NCI-H82 (cell line): ENCODE measurements around the gene NOC2L.
"Not testable (repeated sequence)": the region's sequence is repeated elsewhere in the genome, so short reads cannot be mapped to it uniquely, and the experiment has no call there.

Experiments used
- DNase-seq: peaks from one replicate; lab custom pipeline; 2025; lab: John Stamatoyannopoulos, UW

Gene NOC2L

GRCh38 chr1:993379-993995 lies 34.4 kb upstream of the NOC2L start:
- DNase-seq, result no peak

DNA sequence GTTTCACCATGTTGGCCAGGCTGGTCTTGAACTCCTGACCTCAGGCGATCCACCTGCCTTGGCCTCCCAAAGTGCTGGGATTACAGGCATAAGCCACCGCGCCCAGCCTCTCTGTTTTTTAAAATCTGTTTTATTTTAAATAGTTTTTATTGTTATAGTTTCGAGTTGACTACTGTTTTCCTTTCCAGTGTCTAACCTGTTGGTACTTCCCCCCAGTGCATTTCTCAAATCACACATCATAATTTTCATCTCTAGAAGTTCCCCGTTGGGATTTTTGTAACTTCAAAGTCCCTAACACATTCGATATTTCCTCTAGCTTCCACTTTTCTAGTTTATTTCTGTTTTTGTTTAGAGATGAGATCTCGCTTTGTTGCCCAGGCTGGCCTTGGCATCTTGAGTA lies 33.3 kb upstream of the NOC2L start:
- no peak for DNase-seq

GRCh38 chr1:991895-992294 lies 32.8 kb upstream of the NOC2L start:
- DNase-seq, result no peak

- not testable (repeated sequence) for DNase-seq
Measured at GRCh38 chr1:991275-991674, 32.2 kb upstream of the NOC2L start.

GRCh38 chr1:988061-988460 lies 29.0 kb upstream of the NOC2L start:
- not testable (repeated sequence) for DNase-seq

DNA sequence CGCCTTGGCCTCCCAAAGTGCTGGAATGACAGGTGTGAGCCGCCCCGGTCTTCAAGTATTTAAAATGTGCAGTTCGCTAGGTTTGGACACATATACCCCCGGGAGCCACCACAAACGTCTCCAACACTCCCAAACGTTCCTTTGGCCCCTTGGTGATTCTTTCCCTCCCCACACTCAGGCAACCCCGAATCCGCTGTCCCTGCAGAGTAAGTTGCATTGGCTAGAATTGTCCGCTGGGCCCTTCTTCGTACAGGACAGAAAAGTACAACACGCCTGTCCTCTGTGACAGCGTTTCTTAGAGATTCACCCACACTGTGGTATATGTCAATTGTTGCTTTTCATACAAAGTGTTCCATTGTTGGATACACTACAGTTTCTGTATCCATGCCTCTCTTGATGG lies 26.1 kb upstream of the NOC2L start:
- no peak for DNase-seq

DNA sequence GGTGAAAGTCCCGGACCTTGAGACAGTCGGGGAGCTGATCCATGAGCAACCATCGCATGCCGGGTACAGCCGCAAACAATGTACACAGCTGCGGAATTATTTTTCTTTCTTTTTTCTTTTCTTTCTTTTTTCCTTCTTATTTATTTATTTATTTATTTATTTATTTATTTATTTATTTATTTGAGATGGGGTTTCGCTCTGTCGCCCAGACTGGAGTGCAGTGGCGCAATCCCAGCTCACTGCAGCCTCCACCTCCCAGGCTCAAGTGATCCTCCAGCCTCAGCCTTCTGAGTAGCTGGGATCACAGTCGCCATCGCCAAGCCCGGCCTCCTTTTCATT lies 25.4 kb upstream of the NOC2L start:
- DNase-seq, result no peak

DNA sequence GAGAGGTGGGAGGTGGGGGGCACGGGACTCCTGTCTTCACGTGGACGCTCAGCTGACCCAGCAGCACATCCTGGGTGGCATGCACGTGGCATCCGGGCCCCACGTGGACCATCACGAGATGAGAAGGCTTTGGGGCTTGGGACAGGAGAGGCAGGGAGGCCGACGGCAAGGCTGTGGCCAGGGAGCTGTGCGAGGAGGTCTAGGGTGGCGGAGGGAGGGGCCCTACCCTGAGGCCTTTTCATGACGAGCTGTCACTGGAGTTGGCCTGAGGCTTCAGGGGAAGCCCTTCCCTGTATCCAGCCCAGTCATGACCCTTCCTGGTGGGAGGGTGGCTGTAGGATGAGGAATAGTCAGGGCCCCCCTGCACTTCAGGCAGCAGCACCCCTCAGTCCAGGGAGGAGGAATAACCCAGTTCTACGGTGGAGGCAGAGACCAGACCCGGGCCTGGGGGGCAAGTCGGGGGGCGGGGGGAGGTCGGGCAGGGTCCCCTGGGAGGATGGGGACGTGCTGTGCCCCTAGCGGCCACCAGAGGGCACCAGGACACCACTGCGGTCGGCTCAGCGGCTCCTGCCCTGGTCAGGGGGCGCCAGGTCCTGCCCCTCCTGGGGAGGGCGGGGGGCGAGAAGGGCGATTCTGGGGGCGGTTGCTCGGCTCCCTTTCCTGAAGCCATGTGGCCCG lies 24.9 kb upstream of the NOC2L start:
- DNase-seq, result peak; percentile 59

DNA sequence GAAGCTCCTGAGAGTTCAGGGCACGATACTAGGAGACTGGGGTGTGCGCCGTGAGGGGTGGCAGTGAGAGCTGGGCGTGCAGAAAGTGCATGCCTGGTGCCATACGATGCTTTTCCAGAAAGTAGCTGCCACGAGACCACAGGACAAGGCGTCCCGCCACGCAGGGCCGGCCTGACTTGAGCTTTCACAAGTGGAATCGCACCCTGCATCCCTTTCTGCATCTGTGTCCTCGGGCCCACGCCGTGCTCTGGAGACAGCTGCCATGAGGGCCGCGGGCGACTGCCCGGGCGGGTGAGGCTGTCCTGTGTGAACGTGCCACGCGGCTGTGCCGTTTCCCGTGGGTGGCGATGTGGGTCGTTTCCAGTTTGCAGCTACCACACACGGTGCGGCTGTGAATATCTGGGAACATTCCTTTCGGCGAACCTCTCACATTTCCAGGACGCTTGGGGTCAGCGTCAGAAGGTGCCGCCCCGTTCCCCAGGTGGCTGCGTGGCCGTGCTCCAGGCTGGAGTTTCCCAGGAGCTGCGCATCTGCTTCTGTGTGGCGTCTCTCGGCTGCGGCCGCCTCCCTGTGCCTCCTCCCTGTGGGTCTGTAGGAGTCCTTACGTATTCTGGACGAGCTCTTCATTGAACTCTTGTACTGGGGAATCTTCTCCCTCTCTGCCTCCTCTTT lies 23.8 kb upstream of the NOC2L start:
- no peak for DNase-seq

DNA sequence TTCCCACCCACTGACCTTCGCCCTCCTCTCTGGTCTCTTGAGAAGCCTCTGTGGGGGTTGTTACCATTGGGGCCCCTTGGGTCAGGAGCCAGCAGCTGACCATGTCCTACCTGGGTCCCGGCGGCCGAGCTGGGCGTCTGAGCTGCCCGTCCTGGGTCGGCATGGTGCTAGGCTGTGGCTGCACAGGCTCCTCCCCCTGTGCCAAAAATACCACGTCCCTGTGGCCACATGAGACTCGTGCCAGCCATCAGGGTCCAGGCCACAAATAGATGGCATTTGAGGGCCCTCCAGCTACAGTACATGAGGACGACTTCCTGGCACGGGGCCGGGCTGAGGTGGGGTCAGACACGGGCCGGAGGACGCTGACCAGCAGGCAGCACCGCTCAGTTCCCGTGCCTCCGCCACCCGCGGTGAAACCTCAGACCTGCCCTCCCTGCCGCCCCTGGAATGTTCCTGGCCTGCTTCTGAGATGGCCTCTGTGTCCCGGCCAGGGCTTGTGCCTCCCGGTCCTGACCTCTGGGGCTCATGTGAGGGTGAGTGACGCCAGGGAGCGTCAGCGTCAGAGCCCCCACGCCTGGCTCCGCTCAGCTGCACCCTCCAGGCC lies 23.0 kb upstream of the NOC2L start, which contains the start of gene PERM1:
Gene PERM1, minus strand, starts transcription at position 139 of the 604 bp plus-strand sequence. CDS start 1,064 bp downstream, outside the sequence.
- DNase-seq, result no peak

DNA sequence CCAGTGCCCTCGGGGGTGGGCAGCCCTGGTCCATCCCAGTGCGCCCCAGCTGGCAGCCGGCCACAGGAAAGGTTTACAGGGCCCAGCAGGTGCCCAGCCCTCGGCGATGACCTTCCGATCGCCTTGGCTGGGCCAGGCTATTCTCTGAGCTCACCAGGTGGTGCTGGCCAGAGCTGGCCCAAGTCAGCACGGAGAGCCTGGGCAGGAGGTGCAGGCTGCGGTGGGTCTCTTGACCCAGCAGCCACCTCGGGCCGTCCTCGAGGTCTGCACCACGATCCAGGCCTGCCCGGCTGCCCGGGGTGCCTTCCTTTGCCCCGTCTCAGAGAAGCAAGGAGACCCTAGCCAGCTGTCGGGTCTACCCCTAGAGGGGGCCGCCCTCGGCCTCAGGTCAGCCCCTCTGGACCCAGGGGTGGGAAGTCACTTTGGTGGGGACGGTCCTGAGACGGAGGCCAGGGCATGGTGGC lies 22.5 kb upstream of the NOC2L start:
- no peak for DNase-seq

GRCh38 chr1:980602-981395 lies 21.7 kb upstream of the NOC2L start:
- DNase-seq, result no peak

GRCh38 chr1:980137-980571 lies 21.1 kb upstream of the NOC2L start:
- no peak for DNase-seq

DNA sequence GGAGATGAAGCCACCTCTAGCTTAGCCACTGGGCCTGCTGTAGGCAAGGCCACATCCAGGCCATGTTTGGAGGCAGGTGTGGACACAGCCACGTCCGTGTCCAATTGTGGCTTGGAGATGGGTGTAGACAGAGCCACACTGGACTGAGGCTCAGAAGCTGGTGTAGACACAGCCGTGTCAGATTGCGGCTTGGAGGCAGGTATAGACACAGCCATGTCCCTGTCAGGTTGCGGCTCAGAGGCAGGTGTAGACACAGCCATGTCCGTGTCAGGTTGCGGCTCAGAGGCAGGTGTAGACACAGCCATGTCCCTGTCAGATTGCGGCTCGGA lies 20.7 kb upstream of the NOC2L start:
- no peak for DNase-seq

GRCh38 chr1:978835-979743 lies 20.0 kb upstream of the NOC2L start:
- no peak for DNase-seq

DNA sequence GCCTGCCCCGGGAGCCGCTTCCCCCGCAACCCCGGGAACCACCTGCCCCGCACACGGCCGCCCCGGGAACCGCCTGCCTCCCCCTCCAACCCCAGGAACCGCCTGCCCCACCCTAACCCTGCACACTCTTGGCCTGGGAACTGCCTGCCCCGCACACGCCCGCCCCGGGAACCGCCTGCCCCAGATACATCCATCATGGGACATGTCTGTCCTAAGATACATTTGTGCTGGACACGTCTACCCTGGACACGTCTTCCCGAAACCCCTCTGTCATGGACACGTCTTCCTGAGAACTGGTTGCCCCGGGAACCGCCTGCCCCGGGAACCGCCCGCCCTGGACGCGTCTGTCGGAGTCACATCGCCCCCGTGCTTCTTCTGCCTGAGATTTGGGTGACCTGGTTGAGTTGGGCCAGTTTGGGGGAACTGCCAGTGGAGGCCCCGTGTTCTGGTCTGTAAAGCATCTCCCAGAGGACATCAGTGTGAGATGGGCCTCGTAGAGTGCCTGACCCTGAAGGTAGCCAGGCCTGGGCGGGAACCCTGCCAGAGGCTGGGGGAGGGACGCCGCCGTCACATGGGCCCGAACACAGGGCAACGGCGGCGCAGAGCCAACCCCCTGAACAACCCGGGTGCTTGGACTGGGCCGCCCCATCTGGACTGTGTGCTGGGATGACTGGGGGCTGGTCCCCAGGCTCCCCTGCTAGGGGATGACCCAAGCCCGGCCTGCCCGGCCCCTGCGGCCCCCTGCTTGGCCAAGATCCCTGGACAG lies 19.2 kb upstream of the NOC2L start:
- DNase-seq, result no peak

DNA sequence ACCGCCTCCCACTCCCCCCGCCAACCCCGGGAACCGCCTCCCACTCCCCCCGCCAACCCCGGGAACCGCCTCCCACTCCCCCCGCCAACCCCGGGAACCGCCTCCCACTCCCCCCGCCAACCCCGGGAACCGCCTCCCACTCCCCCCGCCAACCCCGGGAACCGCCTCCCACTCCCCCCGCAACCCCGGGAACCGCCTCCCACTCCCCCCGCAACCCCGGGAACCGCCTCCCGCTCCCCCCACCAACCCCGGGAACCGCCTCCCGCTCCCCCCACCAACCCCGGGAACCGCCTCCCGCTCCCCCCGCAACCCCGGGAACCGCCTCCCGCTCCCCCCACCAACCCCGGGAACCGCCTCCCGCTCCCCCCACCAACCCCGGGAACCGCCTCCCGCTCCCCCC lies 17.7 kb upstream of the NOC2L start:
- not testable (repeated sequence) for DNase-seq

DNA sequence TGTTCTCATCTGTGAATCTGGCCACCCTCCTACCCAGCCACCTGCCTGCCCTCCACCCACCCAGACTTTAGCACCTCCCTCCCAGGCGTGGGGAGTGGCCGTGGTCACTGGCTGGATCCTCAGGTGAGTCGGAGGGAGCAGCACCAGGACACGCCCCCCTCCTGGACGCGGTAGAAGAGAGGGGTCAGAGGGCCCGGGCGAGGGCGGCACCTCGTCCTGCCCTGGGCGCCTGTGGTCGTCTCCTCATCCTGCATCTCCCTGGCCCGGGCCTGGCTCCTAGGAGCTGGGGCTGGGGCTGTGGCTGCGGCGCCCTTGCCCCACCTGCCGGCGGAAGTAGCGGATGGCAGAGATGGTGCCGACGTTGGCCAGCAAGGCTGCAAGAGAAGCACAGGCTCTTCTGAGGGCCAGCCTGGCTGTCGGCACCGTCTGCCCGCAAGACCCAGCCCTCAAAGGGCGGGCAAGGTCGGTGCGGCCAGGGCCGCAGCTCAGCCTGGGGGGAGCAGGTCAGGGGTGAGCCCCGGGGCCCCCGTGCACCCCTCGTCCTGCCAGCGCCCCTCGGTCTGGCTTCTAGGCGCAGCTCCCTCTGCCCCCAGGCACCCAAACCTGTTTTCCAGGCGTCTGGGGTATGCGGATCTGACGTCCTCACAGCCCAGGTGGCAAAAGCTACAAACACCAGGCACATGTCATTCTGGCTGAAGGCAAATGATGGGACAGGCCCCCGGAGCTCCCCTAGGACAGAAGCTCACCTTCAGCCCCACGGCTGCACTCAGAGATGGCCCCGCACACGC lies 17.0 kb upstream of the NOC2L start:
- DNase-seq, result peak; percentile 90

GRCh38 chr1:975365-975764 lies 16.3 kb upstream of the NOC2L start:
- no peak for DNase-seq
